ENCODE measurements around the gene CCDC192.
"Not testable (repeated sequence)": the region's sequence is repeated elsewhere in the genome, so short reads cannot be mapped to it uniquely, and the experiment has no call there.

CCDC192 gene

DNA sequence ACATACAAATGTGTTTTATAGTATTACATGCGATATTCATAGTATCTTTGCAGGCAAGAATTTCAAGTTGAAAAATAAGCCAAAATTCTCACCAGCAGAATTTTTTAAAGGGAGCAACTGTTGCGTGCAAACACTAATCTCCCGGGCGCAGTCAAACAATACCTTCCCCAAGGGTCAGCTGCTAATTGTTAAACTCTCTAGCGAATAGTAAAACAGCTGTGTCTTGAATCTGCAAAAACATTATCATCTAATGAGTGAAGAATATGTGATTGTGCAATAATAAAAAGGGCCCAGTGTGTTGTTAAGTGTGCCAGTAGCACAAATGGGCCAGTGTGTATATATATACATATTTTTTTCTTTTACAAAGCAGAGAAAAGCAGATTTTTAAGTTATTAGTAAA is 131.4 kb downstream of the CCDC192 start:
- Mint-ChIP-seq H3K27me3 (peaks cover 10% of the 10 kb centered on the region), H3K4me3 (no peak overlapping the region), H3K4me1 (no peaks in the 10 kb centered on the region), H3K27ac (no peak overlapping the region), H3K36me3 (no peaks in the 10 kb centered on the region), H3K9me3 (no peaks in the 10 kb centered on the region)

DNA sequence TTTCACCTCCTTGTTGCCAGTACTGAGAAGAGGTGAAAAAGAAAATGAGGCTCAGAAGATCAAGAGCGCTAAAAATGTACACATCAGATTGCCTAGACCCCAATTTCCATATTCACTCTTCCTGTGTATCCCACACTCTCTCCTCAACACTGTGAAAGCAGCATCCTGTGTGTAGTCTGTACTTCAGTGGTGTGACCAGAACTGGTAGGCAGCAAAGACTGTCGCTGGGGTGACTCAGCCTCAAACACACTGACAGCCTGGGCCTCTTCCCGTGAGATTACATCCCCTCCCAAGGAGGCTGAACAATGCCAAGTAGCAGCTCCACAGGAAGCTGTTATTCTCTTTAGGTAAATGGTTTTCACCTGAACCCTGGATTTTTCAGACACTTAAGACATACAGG is 135.5 kb downstream of the CCDC192 start:
- no peaks in the 10 kb centered on the region for H3K9me3 Mint-ChIP-seq
- H3K4me3 Mint-ChIP-seq = no peak overlapping the region
- H3K4me1 Mint-ChIP-seq = no peaks in the 10 kb centered on the region

DNA sequence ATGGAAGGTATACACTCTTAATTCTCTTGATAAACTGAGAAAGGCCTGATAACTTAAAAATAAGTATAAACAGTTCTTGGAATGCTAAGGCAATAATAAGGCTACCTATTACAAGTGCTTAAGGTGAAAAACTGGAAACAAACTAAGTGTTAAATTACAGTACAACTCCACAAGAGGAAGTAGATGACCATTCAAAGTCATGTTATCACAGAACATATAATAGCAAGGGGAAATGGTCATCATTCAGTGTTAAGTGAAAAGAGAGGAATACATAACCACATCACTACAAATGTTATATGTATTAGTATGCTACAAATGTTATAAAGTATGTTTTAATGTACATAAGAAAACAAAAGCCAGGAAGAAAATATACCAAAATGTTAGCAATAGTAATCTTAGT is 135.9 kb downstream of the CCDC192 start:
- no peaks in the 10 kb centered on the region for H3K4me1 Mint-ChIP-seq
- H3K27me3 Mint-ChIP-seq = peaks cover 1% of the 10 kb centered on the region
- H3K27ac Mint-ChIP-seq = no peak overlapping the region
- no peaks in the 10 kb centered on the region for H3K36me3 Mint-ChIP-seq
- no peaks in the 10 kb centered on the region for H3K9me3 Mint-ChIP-seq
- H3K4me3 Mint-ChIP-seq = no peak overlapping the region

More for the DNA sequence above, 135.5 kb downstream of the CCDC192 start:
- H3K27ac Mint-ChIP-seq = no peak overlapping the region
- H3K36me3 Mint-ChIP-seq = no peaks in the 10 kb centered on the region
- H3K27me3 Mint-ChIP-seq = peaks cover 1% of the 10 kb centered on the region

DNA sequence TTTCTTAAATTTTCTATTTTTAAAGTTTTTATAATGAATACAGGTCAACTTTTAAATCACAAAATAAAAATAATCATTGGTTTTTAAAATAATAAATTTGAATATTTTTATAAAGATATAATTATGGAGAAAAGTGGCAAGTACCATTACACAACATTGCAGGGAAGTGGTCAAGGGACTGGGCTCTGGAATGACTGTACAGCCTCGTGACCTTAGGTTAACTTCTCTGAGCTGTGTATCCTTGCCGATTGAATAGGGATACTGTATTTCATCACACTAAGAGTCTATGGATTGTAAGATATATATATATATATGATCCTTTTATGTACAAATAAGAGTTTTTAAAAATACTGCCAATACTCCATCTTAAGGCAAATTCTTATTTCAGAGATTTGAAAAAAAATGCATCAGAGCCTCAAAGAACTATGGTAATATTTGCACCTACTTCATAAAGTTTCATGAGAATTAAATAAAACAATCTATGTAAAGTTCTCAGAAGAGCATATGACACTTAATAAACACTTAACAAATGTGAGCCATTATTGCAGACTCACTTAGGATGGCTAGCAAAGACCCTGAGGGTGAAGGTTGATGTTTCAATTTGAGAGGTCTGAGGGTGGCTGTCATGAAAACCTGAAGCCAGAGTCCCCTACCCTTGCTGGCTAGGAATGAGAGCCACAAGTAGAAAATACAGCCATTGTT is 136.5 kb downstream of the CCDC192 start:
- Mint-ChIP-seq H3K4me1 (no peaks in the 10 kb centered on the region), H3K4me3 (no peak overlapping the region), H3K27me3 (peaks cover 1% of the 10 kb centered on the region), H3K27ac (no peak overlapping the region), H3K36me3 (no peaks in the 10 kb centered on the region), H3K9me3 (no peaks in the 10 kb centered on the region)

DNA sequence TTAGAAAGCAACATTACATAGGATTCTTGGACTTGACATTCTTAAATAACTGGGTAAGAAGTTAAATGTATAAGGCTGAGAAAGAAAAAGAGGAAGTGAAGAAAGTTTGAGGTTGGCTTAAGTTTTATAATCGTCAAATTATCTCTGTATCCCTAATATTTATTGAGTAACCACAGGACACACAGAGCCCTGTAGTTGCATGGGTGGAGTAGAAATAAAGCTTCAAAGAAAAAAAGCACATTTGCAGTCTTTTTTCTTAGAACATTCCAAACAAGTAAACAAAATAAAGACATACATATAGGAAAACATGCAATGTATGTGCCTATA is 137.0 kb downstream of the CCDC192 start:
- Mint-ChIP-seq H3K27me3 (peaks cover 1% of the 10 kb centered on the region), H3K4me1 (no peaks in the 10 kb centered on the region), H3K9me3 (no peaks in the 10 kb centered on the region), H3K36me3 (no peaks in the 10 kb centered on the region), H3K27ac (no peak overlapping the region), H3K4me3 (no peak overlapping the region)

DNA sequence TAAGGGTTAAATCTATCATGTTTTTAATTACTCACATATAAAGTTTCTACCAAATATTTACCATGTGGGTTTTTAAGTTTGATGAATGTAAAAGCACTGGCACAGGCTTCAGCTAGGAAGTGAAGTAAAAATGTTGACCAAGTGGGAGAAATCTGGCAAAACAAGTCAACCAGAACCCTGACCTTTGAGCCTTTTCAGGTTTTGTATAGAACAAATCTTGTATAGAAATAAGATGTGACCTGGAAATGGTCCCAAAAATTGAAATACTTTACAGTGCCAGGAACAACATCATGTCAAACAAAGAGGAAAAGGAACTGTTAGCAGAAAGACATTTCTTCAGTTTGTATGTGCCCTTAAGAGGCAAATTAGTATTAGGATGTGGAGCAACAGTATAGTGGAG is 137.6 kb downstream of the CCDC192 start:
- no peaks in the 10 kb centered on the region for H3K27me3 Mint-ChIP-seq
- no peaks in the 10 kb centered on the region for H3K36me3 Mint-ChIP-seq
- H3K4me3 Mint-ChIP-seq = no peak overlapping the region
- H3K4me1 Mint-ChIP-seq = no peaks in the 10 kb centered on the region
- no peaks in the 10 kb centered on the region for H3K9me3 Mint-ChIP-seq
- H3K27ac Mint-ChIP-seq = no peak overlapping the region

DNA sequence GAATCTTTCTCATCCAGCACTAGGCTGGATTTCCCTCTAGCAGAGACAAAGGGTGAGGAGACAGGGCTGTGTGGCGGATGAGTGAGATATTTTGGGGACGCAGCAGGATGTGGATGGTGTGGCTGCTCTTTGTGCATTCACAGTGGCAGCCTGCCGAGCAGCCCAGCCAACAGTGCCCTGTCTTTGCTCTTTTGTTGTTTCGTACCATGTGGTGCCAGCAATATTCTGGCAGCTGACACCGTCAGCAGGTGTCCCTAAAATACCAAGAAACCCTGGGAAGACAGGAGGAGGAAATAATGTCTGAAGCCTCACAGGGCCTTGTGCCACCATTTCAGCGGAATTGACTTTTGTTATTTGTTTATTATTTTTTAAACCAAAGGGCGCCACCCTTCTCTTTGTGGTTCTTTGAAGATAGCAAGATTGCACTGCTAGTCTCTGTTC is 141.4 kb downstream of the CCDC192 start:
- H3K4me3 Mint-ChIP-seq = no peak overlapping the region
- no peaks in the 10 kb centered on the region for H3K9me3 Mint-ChIP-seq
- H3K27ac Mint-ChIP-seq = no peak overlapping the region
- no peaks in the 10 kb centered on the region for H3K36me3 Mint-ChIP-seq
- H3K27me3 Mint-ChIP-seq = no peaks in the 10 kb centered on the region
- no peaks in the 10 kb centered on the region for H3K4me1 Mint-ChIP-seq

DNA sequence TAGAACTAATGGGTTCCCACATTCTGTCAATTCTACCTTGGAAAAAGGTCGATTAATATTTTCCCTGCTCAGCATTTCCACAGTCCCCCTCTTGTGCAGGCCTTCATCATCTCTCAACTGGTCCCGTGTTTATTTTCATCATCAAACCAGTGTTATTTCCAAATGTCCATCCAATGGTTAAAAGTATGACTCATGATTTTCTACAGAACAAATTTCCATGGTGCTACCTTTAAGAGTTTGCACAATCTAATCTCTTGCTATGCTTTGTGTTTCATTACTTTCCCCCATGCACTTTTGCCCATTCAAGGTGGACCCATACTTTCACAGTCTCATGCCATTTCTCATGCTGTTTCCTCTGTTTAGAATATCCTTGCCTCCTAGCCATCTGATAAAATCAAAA is 143.7 kb downstream of the CCDC192 start:
- Mint-ChIP-seq H3K27ac (no peak overlapping the region), H3K4me3 (no peak overlapping the region), H3K4me1 (no peaks in the 10 kb centered on the region), H3K36me3 (no peaks in the 10 kb centered on the region), H3K27me3 (no peaks in the 10 kb centered on the region), H3K9me3 (no peaks in the 10 kb centered on the region)

DNA sequence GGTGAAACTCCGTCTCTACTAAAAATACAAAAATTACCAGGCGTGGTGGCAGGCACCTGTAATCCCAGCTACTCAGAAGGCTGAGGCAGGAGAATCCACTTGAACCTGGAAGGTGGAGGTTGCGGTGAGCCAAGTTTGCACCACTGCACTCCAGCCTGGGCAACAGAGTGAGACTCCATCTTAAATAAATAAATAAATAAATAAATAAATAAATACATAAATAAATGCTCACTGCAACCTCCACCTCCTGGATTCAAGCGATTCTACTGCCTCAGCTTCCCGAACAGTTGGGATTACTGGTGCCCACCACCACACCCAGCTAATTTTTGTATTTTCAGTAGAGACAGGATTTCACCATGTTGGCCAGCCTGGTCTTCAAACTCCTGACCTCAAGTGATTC is 144.4 kb downstream of the CCDC192 start:
- not testable (repeated sequence) for H3K9me3 Mint-ChIP-seq, H3K36me3 Mint-ChIP-seq, H3K27ac Mint-ChIP-seq, H3K4me1 Mint-ChIP-seq, H3K27me3 Mint-ChIP-seq, H3K4me3 Mint-ChIP-seq

DNA sequence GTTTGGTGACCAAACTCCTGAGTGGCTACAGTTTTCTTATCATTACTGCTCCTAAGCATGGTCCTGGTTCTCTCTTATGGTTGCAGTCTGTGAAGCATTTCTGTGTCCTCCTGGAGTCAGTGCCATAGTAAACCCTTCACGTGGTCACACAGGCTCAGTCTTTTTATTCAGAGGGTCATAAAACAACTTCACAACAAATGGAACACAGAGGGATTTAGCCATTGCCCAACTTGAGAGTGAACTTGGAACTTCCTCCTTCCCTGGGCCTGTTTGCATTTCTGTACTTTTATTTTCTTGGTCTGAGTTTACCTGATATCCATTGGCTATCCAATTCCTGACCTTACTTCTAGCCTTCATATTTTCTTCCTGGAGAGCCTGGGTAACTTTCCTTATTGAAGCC is 144.9 kb downstream of the CCDC192 start:
- H3K27me3 Mint-ChIP-seq = no peaks in the 10 kb centered on the region
- no peaks in the 10 kb centered on the region for H3K9me3 Mint-ChIP-seq
- no peaks in the 10 kb centered on the region for H3K36me3 Mint-ChIP-seq
- no peak overlapping the region for H3K4me3 Mint-ChIP-seq
- no peaks in the 10 kb centered on the region for H3K4me1 Mint-ChIP-seq
- H3K27ac Mint-ChIP-seq = no peak overlapping the region

DNA sequence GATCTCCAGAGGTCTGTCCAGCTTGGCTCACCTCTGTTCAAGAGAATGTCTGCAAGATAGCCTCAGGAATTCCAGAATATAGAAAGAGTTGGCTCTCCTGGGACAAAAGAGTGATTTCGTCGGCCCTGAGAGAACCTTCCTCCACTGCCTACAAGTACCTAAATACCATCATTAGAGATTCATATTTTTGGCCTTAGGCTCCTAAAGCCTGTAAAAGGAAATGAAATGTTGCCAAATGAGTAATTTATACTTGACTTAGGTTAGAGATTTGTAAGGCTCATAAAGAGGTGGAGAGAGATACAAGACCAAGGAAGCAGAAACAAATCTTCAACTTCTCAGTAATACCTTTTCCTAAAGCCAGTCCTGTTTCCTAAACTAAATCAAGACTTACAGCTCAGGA is 146.2 kb downstream of the CCDC192 start:
- no peaks in the 10 kb centered on the region for H3K9me3 Mint-ChIP-seq
- no peaks in the 10 kb centered on the region for H3K27me3 Mint-ChIP-seq
- H3K4me3 Mint-ChIP-seq = no peak overlapping the region
- H3K36me3 Mint-ChIP-seq = no peaks in the 10 kb centered on the region
- H3K4me1 Mint-ChIP-seq = no peaks in the 10 kb centered on the region
- no peak overlapping the region for H3K27ac Mint-ChIP-seq

DNA sequence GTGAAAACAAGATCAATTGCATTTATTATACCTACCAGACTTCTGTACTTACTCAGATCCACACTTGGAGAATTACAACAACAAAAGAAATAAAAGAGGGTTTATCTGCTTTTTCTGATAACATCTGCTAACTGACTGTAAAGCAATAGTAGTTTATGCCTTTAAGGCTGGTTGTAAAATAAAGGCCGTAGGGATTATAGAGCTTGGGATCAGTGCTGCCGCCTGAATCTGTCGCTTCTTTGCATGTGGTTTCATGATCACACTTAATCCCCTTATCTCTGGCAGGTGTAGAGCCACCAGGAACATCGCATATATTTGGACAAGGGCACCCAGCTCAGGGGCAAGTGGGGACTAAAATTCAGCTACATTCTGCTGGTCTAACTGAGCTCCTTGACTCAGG is 146.7 kb downstream of the CCDC192 start:
- no peaks in the 10 kb centered on the region for H3K4me1 Mint-ChIP-seq

DNA sequence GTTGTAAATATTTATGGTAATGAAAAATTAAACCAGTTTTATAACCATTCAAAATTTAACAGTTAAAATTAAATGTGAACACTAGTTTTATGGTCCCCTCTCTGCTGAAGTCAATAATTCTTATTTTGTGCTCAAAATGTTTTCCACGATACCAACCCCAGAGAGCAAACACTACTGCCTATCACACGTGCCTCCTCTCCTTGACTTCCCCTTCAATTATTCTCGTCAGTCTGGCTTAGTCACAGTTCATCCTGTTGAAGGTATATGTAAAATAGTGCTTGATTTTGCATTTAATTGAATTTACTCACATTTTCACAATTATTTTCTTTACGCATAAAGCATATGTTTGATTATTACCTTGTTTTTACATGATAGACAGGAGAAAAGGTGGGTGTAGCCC is 148.8 kb downstream of the CCDC192 start:
- Mint-ChIP-seq H3K27me3 (no peaks in the 10 kb centered on the region), H3K27ac (no peak overlapping the region), H3K4me3 (no peak overlapping the region), H3K9me3 (no peaks in the 10 kb centered on the region), H3K4me1 (no peaks in the 10 kb centered on the region), H3K36me3 (no peaks in the 10 kb centered on the region)

More for the DNA sequence above, 146.7 kb downstream of the CCDC192 start:
- Mint-ChIP-seq H3K36me3 (no peaks in the 10 kb centered on the region), H3K9me3 (no peaks in the 10 kb centered on the region), H3K27me3 (no peaks in the 10 kb centered on the region), H3K27ac (no peak overlapping the region), H3K4me3 (no peak overlapping the region)

DNA sequence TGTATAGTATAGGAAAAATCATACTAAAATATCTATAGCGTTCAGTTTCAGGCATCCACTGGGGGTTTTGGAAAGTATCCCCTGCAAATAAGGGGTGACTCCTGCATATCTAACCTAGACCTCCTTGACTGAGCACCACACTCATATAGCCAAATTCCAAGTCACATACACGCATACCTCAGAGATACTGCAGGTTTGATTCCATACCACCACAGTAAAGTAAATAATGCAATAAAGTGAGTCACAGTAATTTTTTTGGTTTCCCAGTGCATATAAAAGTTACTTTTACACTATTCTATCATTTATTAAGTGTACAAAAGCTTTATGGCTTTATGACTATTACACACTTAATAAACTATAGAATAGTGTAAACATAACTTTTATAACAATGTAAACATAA is 151.3 kb downstream of the CCDC192 start:
- H3K4me3 Mint-ChIP-seq = no peak overlapping the region
- H3K27ac Mint-ChIP-seq = no peak overlapping the region
- H3K36me3 Mint-ChIP-seq = peaks cover under 1% of the 10 kb centered on the region
- no peaks in the 10 kb centered on the region for H3K9me3 Mint-ChIP-seq
- no peaks in the 10 kb centered on the region for H3K4me1 Mint-ChIP-seq
- peaks cover under 1% of the 10 kb centered on the region for H3K27me3 Mint-ChIP-seq

DNA sequence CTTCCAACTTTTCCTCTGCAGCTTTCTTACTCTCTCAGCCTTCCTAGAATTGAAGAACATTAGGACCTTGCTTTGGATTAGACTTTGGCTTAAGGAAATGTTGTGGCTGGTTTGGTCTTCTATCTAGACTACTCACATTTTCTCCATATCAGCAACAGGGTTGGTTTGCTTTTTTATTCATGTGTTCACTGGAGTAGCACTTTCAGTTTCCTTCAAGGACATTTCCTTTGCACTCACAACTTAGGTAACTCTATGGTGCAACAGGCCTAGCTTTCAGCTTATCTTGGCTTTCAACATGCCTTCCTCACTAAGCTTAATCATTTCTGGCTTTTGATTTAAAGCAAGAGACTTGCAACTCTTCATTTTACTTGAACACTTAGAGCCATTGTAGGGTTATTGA is 153.1 kb downstream of the CCDC192 start:
- no peaks in the 10 kb centered on the region for H3K4me1 Mint-ChIP-seq
- no peak overlapping the region for H3K4me3 Mint-ChIP-seq
- H3K27ac Mint-ChIP-seq = no peak overlapping the region

DNA sequence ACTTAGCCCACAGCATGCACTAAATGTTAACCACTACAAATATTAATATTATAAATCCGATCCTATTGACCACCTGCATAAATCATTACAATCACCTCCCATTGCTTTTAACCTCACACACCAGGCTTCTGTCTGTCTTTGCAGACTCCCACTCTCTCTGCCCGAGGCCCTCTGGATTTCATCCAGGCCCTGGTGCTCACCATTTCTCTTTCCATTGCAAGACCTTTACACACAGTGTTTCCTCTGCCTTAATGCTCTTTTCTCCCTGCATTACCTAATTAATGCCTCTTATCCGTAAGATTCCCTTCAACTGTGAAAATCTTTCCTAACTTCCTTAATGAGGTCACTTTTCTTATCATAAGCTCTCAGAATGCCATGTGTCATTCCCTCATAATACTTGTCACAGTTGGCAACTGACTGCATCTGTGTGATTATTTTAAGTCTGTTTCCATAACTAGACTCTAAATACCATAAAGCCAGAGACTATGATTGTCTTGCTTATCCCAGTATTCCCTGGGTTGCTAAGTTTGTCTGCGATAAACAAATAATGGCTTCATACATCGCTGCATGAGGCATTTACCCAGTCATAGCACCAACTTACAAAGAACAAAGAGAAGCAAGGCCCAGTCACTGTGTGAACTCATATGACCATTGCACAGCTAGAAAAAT is 155.1 kb downstream of the CCDC192 start:
- Mint-ChIP-seq H3K27ac (no peak overlapping the region), H3K27me3 (peaks cover 1% of the 10 kb centered on the region), H3K36me3 (peaks cover 1% of the 10 kb centered on the region), H3K4me3 (no peak overlapping the region), H3K9me3 (no peaks in the 10 kb centered on the region), H3K4me1 (no peaks in the 10 kb centered on the region)

More for the DNA sequence above, 153.1 kb downstream of the CCDC192 start:
- Mint-ChIP-seq H3K36me3 (peaks cover 1% of the 10 kb centered on the region), H3K27me3 (peaks cover 1% of the 10 kb centered on the region), H3K9me3 (no peaks in the 10 kb centered on the region)

DNA sequence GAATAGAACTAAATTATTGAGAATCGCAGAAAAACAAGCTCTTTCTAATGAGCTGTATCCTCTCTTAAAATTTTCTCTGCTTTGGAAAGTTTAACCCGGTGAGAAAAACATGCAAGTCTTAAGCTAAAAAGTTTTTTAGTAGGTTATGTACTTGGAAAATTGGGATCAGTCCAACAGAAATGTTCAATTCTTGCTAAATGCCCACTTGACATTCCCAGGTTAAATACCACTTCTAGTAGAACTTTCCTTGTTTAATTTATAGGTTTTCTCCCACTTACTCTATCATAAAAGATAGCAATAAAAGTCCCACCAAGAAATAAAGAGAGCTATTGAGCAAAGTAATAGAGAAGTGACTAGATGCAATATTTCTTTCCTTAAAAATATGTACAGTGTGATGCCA is 157.1 kb downstream of the CCDC192 start:
- Mint-ChIP-seq H3K27me3 (peaks cover 1% of the 10 kb centered on the region), H3K9me3 (no peaks in the 10 kb centered on the region)

More for the DNA sequence above, 157.1 kb downstream of the CCDC192 start:
- Mint-ChIP-seq H3K27ac (no peak overlapping the region), H3K4me3 (no peak overlapping the region), H3K4me1 (no peaks in the 10 kb centered on the region), H3K36me3 (peaks cover 1% of the 10 kb centered on the region)

All from activated naive CD4-positive, alpha-beta T cell treated with anti-CD3 and anti-CD28 coated beads, Interleukin-2, amount 50 U/mL, for 24 hours (primary cell).